Measurements from ENCODE around the gene EEF1A2. TPM values are rescaled to one million over a fixed set of nuclear protein-coding genes. Genes with fewer than 3 reads are reported as not detected.

The EEF1A2 gene
- total RNA-seq, 1 donor from 2014 or later: 255 TPM

GRCh38 chr20:63471717-63471980, 27.2 kb downstream of the EEF1A2 start:
- no peak overlapping the region for H3K4me3 ChIP-seq (ENCODE audit: low read length in 3 of 3)

GRCh38 chr20:63471002-63471716, 27.7 kb downstream of the EEF1A2 start:
- Histone ChIP-seq H3K9me3 (ENCODE audit: control insufficient read depth in 3 of 3, low read length in 3 of 3) (no peaks in the 10 kb centered on the region), H3K4me1 (ENCODE audit: control insufficient read depth in 3 of 3, insufficient read depth in 3 of 3, low read length in 3 of 3) (peaks cover 0 to 3% (median 0%) of the 10 kb centered on the region in 3 donors), H3K4me3 (ENCODE audit: low read length in 3 of 3) (no peak overlapping the region), H3K27me3 (ENCODE audit: control insufficient read depth in 3 of 3, insufficient read depth in 3 of 3, low read length in 3 of 3) (peaks cover 71 to 76% (median 76%) of the 10 kb centered on the region in 3 donors), H3K27ac (ENCODE audit: low read depth, low read length) (no peak overlapping the region), H3K36me3 (ENCODE audit: control insufficient read depth in 3 of 3, insufficient read depth in 3 of 3, low read length in 3 of 3) (no peaks in the 10 kb centered on the region), H3K9ac (ENCODE audit: low read depth in 1 of 3, low read length in 3 of 3) (no peak overlapping the region)

More at GRCh38 chr20:63471717-63471980, 27.2 kb downstream of the EEF1A2 start:
- Histone ChIP-seq H3K36me3 (ENCODE audit: control insufficient read depth in 3 of 3, insufficient read depth in 3 of 3, low read length in 3 of 3) (no peaks in the 10 kb centered on the region), H3K27ac (ENCODE audit: low read depth, low read length) (no peak overlapping the region), H3K9ac (ENCODE audit: low read depth in 1 of 3, low read length in 3 of 3) (no peak overlapping the region), H3K9me3 (ENCODE audit: control insufficient read depth in 3 of 3, low read length in 3 of 3) (no peaks in the 10 kb centered on the region), H3K27me3 (ENCODE audit: control insufficient read depth in 3 of 3, insufficient read depth in 3 of 3, low read length in 3 of 3) (peaks cover 68 to 76% (median 73%) of the 10 kb centered on the region in 3 donors), H3K4me1 (ENCODE audit: control insufficient read depth in 3 of 3, insufficient read depth in 3 of 3, low read length in 3 of 3) (peaks cover 0 to 3% (median 0%) of the 10 kb centered on the region in 3 donors)

- H3K4me1 ChIP-seq (ENCODE audit: control insufficient read depth in 3 of 3, insufficient read depth in 3 of 3, low read length in 3 of 3): peaks cover 0 to 3% (median 0%) of the 10 kb centered on the region in 3 donors
- no peaks in the 10 kb centered on the region for H3K9me3 ChIP-seq (ENCODE audit: control insufficient read depth in 3 of 3, low read length in 3 of 3)
- H3K4me3 ChIP-seq (ENCODE audit: low read length in 3 of 3): no peak overlapping the region
- no peaks in the 10 kb centered on the region for H3K36me3 ChIP-seq (ENCODE audit: control insufficient read depth in 3 of 3, insufficient read depth in 3 of 3, low read length in 3 of 3)
- H3K27me3 ChIP-seq (ENCODE audit: control insufficient read depth in 3 of 3, insufficient read depth in 3 of 3, low read length in 3 of 3): peaks cover 68 to 79% (median 74%) of the 10 kb centered on the region in 3 donors
- no peak overlapping the region for H3K27ac ChIP-seq (ENCODE audit: low read depth, low read length)
- no peak overlapping the region for H3K9ac ChIP-seq (ENCODE audit: low read depth in 1 of 3, low read length in 3 of 3)
Measured at GRCh38 chr20:63470410-63470809, 28.5 kb downstream of the EEF1A2 start.

- no peaks in the 10 kb centered on the region for H3K9me3 ChIP-seq (ENCODE audit: control insufficient read depth in 3 of 3, low read length in 3 of 3)
- no peak overlapping the region for H3K4me3 ChIP-seq (ENCODE audit: low read length in 3 of 3)
- H3K36me3 ChIP-seq (ENCODE audit: control insufficient read depth in 3 of 3, insufficient read depth in 3 of 3, low read length in 3 of 3): no peaks in the 10 kb centered on the region
- peaks cover 63 to 81% (median 74%) of the 10 kb centered on the region in 3 donors for H3K27me3 ChIP-seq (ENCODE audit: control insufficient read depth in 3 of 3, insufficient read depth in 3 of 3, low read length in 3 of 3)
- no peak overlapping the region for H3K9ac ChIP-seq (ENCODE audit: low read depth in 1 of 3, low read length in 3 of 3)
- peaks cover 0 to 3% (median 0%) of the 10 kb centered on the region in 3 donors for H3K4me1 ChIP-seq (ENCODE audit: control insufficient read depth in 3 of 3, insufficient read depth in 3 of 3, low read length in 3 of 3)
- no peak overlapping the region for H3K27ac ChIP-seq (ENCODE audit: low read depth, low read length)
Measured at GRCh38 chr20:63469713-63470101, 29.2 kb downstream of the EEF1A2 start.

- H3K27ac ChIP-seq (ENCODE audit: low read depth, low read length): no peak overlapping the region
- H3K9ac ChIP-seq (ENCODE audit: low read depth in 1 of 3, low read length in 3 of 3): no peak overlapping the region
- H3K4me3 ChIP-seq (ENCODE audit: low read length in 3 of 3): no peak overlapping the region
- no peaks in the 10 kb centered on the region for H3K9me3 ChIP-seq (ENCODE audit: control insufficient read depth in 3 of 3, low read length in 3 of 3)
- H3K27me3 ChIP-seq (ENCODE audit: control insufficient read depth in 3 of 3, insufficient read depth in 3 of 3, low read length in 3 of 3): peaks cover 62 to 81% (median 74%) of the 10 kb centered on the region in 3 donors
- no peaks in the 10 kb centered on the region for H3K36me3 ChIP-seq (ENCODE audit: control insufficient read depth in 3 of 3, insufficient read depth in 3 of 3, low read length in 3 of 3)
- H3K4me1 ChIP-seq (ENCODE audit: control insufficient read depth in 3 of 3, insufficient read depth in 3 of 3, low read length in 3 of 3): peaks cover 0 to 3% (median 0%) of the 10 kb centered on the region in 3 donors
Measured at GRCh38 chr20:63469019-63469712, 29.7 kb downstream of the EEF1A2 start.

- Histone ChIP-seq H3K9me3 (ENCODE audit: control insufficient read depth in 3 of 3, low read length in 3 of 3) (no peaks in the 10 kb centered on the region), H3K4me3 (ENCODE audit: low read length in 3 of 3) (no peak overlapping the region), H3K9ac (ENCODE audit: low read depth in 1 of 3, low read length in 3 of 3) (no peak overlapping the region), H3K27ac (ENCODE audit: low read depth, low read length) (no peak overlapping the region), H3K36me3 (ENCODE audit: control insufficient read depth in 3 of 3, insufficient read depth in 3 of 3, low read length in 3 of 3) (no peaks in the 10 kb centered on the region), H3K4me1 (ENCODE audit: control insufficient read depth in 3 of 3, insufficient read depth in 3 of 3, low read length in 3 of 3) (peaks cover 0 to 3% (median 0%) of the 10 kb centered on the region in 3 donors), H3K27me3 (ENCODE audit: control insufficient read depth in 3 of 3, insufficient read depth in 3 of 3, low read length in 3 of 3) (peaks cover 59 to 79% (median 74%) of the 10 kb centered on the region in 3 donors)
Measured at GRCh38 chr20:63468421-63468820, 30.5 kb downstream of the EEF1A2 start.

GRCh38 chr20:63467294-63468083, 31.4 kb downstream of the EEF1A2 start:
- H3K4me1 ChIP-seq (ENCODE audit: control insufficient read depth in 3 of 3, insufficient read depth in 3 of 3, low read length in 3 of 3): peaks cover 0 to 3% (median 0%) of the 10 kb centered on the region in 3 donors
- no peaks in the 10 kb centered on the region for H3K36me3 ChIP-seq (ENCODE audit: control insufficient read depth in 3 of 3, insufficient read depth in 3 of 3, low read length in 3 of 3)
- no peak overlapping the region for H3K27ac ChIP-seq (ENCODE audit: low read depth, low read length)
- no peak overlapping the region for H3K9ac ChIP-seq (ENCODE audit: low read depth in 1 of 3, low read length in 3 of 3)
- no peak overlapping the region for H3K4me3 ChIP-seq (ENCODE audit: low read length in 3 of 3)
- peaks cover 57 to 83% (median 78%) of the 10 kb centered on the region in 3 donors for H3K27me3 ChIP-seq (ENCODE audit: control insufficient read depth in 3 of 3, insufficient read depth in 3 of 3, low read length in 3 of 3)
- no peaks in the 10 kb centered on the region for H3K9me3 ChIP-seq (ENCODE audit: control insufficient read depth in 3 of 3, low read length in 3 of 3)

- Histone ChIP-seq H3K9ac (ENCODE audit: low read depth in 1 of 3, low read length in 3 of 3) (no peak overlapping the region), H3K4me3 (ENCODE audit: low read length in 3 of 3) (no peak overlapping the region), H3K4me1 (ENCODE audit: control insufficient read depth in 3 of 3, insufficient read depth in 3 of 3, low read length in 3 of 3) (no peaks in the 10 kb centered on the region), H3K36me3 (ENCODE audit: control insufficient read depth in 3 of 3, insufficient read depth in 3 of 3, low read length in 3 of 3) (no peaks in the 10 kb centered on the region), H3K27me3 (ENCODE audit: control insufficient read depth in 3 of 3, insufficient read depth in 3 of 3, low read length in 3 of 3) (peaks cover 61 to 83% (median 78%) of the 10 kb centered on the region in 3 donors), H3K9me3 (ENCODE audit: control insufficient read depth in 3 of 3, low read length in 3 of 3) (no peaks in the 10 kb centered on the region), H3K27ac (ENCODE audit: low read depth, low read length) (no peak overlapping the region)
Measured at GRCh38 chr20:63466861-63467260, 32.0 kb downstream of the EEF1A2 start.

GRCh38 chr20:63466250-63466825, 32.5 kb downstream of the EEF1A2 start:
- Histone ChIP-seq H3K27me3 (ENCODE audit: control insufficient read depth in 3 of 3, insufficient read depth in 3 of 3, low read length in 3 of 3) (peaks cover 64 to 81% (median 80%) of the 10 kb centered on the region in 3 donors), H3K9me3 (ENCODE audit: control insufficient read depth in 3 of 3, low read length in 3 of 3) (no peaks in the 10 kb centered on the region)

More at GRCh38 chr20:63466250-63466825, 32.5 kb downstream of the EEF1A2 start:
- H3K9ac ChIP-seq (ENCODE audit: low read depth in 1 of 3, low read length in 3 of 3): no peak overlapping the region
- no peak overlapping the region for H3K27ac ChIP-seq (ENCODE audit: low read depth, low read length)
- no peak overlapping the region for H3K4me3 ChIP-seq (ENCODE audit: low read length in 3 of 3)
- no peaks in the 10 kb centered on the region for H3K4me1 ChIP-seq (ENCODE audit: control insufficient read depth in 3 of 3, insufficient read depth in 3 of 3, low read length in 3 of 3)
- no peaks in the 10 kb centered on the region for H3K36me3 ChIP-seq (ENCODE audit: control insufficient read depth in 3 of 3, insufficient read depth in 3 of 3, low read length in 3 of 3)

Measured in skeletal muscle tissue (tissue), 4 donors.